ENCODE data around the gene SLC37A1. TPM values are rescaled to one million over a fixed set of nuclear protein-coding genes. Genes with fewer than 3 reads are reported as not detected.

SLC37A1 gene
- total and polyA plus RNA-seq, 4 donors = 2.0 to 7.2 (median 4.3) TPM

GRCh38 chr21:42581993-42582786 is 68.5 kb downstream of the SLC37A1 start:
- Histone ChIP-seq H3K27me3 (ENCODE audit: control insufficient read depth in 4 of 4, insufficient read depth in 4 of 4, low read length in 3 of 4) (no peaks in the 10 kb centered on the region), H3K4me1 (ENCODE audit: control insufficient read depth in 4 of 4, insufficient read depth in 4 of 4, low read length in 3 of 4) (no peaks in the 10 kb centered on the region), H3K9me3 (ENCODE audit: control insufficient read depth in 4 of 4, low read length in 3 of 4) (no peaks in the 10 kb centered on the region), H3K36me3 (ENCODE audit: control insufficient read depth in 4 of 4, insufficient read depth in 3 of 4, low read depth in 1 of 4, low read length in 3 of 4) (no peaks in the 10 kb centered on the region), H3K4me3 (ENCODE audit: low read depth in 1 of 3, low read length in 3 of 3) (no peak overlapping the region), H3K27ac (ENCODE audit: low read depth in 1 of 2, low read length in 2 of 2) (no peak overlapping the region), H3K9ac (ENCODE audit: low read depth in 1 of 2, low read length in 2 of 2) (no peak overlapping the region)
- no peak for DNase-seq (ENCODE audit: low spot score)
- no peak for TF ChIP-seq TAF1 (conservative IDR thresholded peaks at IDR 0.05)
- no peak for TF ChIP-seq RXRA (IDR thresholded peaks at IDR 0.05)
- no peak for TF ChIP-seq SP1 (IDR thresholded peaks at IDR 0.05)
- TF ChIP-seq, protein P1, sequence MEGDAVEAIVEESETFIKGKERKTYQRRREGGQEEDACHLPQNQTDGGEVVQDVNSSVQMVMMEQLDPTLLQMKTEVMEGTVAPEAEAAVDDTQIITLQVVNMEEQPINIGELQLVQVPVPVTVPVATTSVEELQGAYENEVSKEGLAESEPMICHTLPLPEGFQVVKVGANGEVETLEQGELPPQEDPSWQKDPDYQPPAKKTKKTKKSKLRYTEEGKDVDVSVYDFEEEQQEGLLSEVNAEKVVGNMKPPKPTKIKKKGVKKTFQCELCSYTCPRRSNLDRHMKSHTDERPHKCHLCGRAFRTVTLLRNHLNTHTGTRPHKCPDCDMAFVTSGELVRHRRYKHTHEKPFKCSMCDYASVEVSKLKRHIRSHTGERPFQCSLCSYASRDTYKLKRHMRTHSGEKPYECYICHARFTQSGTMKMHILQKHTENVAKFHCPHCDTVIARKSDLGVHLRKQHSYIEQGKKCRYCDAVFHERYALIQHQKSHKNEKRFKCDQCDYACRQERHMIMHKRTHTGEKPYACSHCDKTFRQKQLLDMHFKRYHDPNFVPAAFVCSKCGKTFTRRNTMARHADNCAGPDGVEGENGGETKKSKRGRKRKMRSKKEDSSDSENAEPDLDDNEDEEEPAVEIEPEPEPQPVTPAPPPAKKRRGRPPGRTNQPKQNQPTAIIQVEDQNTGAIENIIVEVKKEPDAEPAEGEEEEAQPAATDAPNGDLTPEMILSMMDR (IDR thresholded peaks at IDR 0.05; ENCODE audit: low read depth, low read length, missing input control) = no peak
- TF ChIP-seq, protein P2, sequence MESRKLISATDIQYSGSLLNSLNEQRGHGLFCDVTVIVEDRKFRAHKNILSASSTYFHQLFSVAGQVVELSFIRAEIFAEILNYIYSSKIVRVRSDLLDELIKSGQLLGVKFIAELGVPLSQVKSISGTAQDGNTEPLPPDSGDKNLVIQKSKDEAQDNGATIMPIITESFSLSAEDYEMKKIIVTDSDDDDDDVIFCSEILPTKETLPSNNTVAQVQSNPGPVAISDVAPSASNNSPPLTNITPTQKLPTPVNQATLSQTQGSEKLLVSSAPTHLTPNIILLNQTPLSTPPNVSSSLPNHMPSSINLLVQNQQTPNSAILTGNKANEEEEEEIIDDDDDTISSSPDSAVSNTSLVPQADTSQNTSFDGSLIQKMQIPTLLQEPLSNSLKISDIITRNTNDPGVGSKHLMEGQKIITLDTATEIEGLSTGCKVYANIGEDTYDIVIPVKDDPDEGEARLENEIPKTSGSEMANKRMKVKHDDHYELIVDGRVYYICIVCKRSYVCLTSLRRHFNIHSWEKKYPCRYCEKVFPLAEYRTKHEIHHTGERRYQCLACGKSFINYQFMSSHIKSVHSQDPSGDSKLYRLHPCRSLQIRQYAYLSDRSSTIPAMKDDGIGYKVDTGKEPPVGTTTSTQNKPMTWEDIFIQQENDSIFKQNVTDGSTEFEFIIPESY (IDR thresholded peaks at IDR 0.05) = no peak
- no peak for TF ChIP-seq FOXA2 (IDR thresholded peaks at IDR 0.05)
- no peak for TF ChIP-seq NR2F2 (IDR thresholded peaks at IDR 0.05)
- TF ChIP-seq GABPA (IDR thresholded peaks at IDR 0.05 in 1 of 2, conservative IDR thresholded peaks at IDR 0.05 in 1 of 2) = no peak
- no peak for TF ChIP-seq JUND (IDR thresholded peaks at IDR 0.05)
- TF ChIP-seq YY1 (IDR thresholded peaks at IDR 0.05) = no peak
- no peak for TF ChIP-seq REST (IDR thresholded peaks at IDR 0.05)
- no peak for TF ChIP-seq HNF4G (IDR thresholded peaks at IDR 0.05)
- no peak for TF ChIP-seq ATF3 (IDR thresholded peaks at IDR 0.05)
- TF ChIP-seq RAD21 (IDR thresholded peaks at IDR 0.05) = no peak
- no peak for TF ChIP-seq MAX (IDR thresholded peaks at IDR 0.05)
- no peak for TF ChIP-seq EGR1 (IDR thresholded peaks at IDR 0.05; ENCODE audit: low read depth in 2 of 2)
- no peak for TF ChIP-seq FOXA1 (IDR thresholded peaks at IDR 0.05)
- 86% methylated on average over 17 of the region's 17 CpGs for WGBS

All from liver (tissue), 9 donors.